SK-N-MC (cell line): ENCODE data around the gene PRDM16.

Source experiments
- EZH2 ChIP-seq: fragments of 200-600 bp; sonication (generic); IDR thresholded peaks from one replicate; pipeline ENCODE4 v1.6.1; 2017; ENCODE audit warnings: antibody characterized with exemption
- FOXP2 ChIP-seq: optimal IDR thresholded peaks from 2 replicates; pipeline ENCODE3; 2011; ENCODE audit warnings: mild to moderate bottlenecking, moderate library complexity; ENCODE audit not compliant: insufficient read depth; ENCODE audit errors: extremely low read length, control extremely low read depth
- POLR2AphosphoS5 ChIP-seq: IDR thresholded peaks from 2 replicates; pipeline ENCODE4 v1.6.1; 2012; ENCODE audit warnings: mild to moderate bottlenecking, low read depth, low read length, borderline replicate concordance

DNA sequence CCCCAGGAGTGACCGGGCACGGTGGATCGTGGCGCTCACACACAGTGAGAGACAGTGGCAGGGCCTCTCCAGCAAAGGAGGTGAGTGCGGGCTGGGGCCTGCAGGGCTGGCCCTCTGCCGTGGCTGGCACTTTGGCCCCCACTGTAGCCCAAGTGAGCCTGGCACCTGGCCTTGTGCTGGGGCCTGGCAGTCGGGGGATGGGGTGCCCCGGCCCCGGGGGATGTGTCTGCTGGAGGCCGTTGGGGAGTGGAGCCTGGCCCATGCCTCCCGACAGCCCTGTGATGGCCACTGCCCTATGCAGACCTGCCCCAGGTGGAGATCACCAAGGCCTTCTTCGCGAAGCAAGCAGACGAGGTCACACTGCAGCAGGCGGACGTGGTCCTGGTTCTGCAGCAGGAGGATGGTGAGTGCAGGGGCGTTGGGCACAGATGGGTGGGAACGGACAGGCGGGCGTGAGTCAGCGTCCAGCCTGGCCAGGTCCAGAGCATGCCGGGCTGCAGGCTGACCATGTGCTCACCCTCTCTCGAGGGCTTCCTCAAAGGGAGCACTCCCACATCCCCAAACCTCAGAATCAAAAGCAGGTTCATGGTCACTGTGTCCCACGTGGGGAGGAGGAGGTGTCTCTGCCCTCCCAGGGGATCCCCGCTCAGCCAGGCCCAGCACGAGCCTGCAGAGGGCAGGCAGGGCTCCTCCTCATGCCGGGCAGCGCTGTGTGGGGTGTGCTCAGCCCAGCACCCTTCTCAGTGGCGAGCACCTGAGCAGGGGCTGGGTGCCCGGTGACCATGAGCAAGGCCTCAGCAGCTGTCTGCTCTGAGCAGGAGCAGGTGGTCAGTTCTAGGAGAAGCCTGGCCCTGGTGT lies 410.7 kb downstream of the PRDM16 start:
- no peak for TF ChIP-seq POLR2AphosphoS5
- no peak for TF ChIP-seq EZH2
- TF ChIP-seq FOXP2 = no peak
